Ectodermal cell (in vitro differentiated cells): ENCODE measurements around the gene MAGEF1.

Source experiments
- H3K27ac ChIP-seq: 2 replicates; pipeline ENCODE4 v1.7.0; 2013; ENCODE audit warnings: mild to moderate bottlenecking, low read depth, low read length; ENCODE audit not compliant: insufficient read depth, poor library complexity, severe bottlenecking
- H3K27me3 ChIP-seq: 2 replicates; pipeline ENCODE4 v1.7.0; 2013; ENCODE audit warnings: mild to moderate bottlenecking, low read length; ENCODE audit not compliant: insufficient read depth, control insufficient read depth, poor library complexity, severe bottlenecking
- H3K36me3 ChIP-seq: one replicate; pipeline ENCODE4 v1.7.0; 2013; ENCODE audit warnings: low read length; ENCODE audit not compliant: control insufficient read depth, insufficient read depth
- H3K4me1 ChIP-seq: one replicate; pipeline ENCODE4 v1.7.0; 2013; ENCODE audit warnings: low read length; ENCODE audit not compliant: control insufficient read depth, insufficient read depth
- H3K4me3 ChIP-seq: 2 replicates; pipeline ENCODE4 v1.7.0; 2013; ENCODE audit warnings: low read depth, low read length, control low read depth; ENCODE audit not compliant: insufficient read depth
- H3K9me3 ChIP-seq: 2 replicates; pipeline ENCODE4 v1.7.0; 2013; ENCODE audit warnings: mild to moderate bottlenecking, low read length, moderate library complexity; ENCODE audit not compliant: control insufficient read depth
- WGBS, 2 experiments: methylation state at CpG; one replicate each; pipeline ENCODE4 v1.1.7; 2013; ENCODE audit warnings: missing lambda C conversion rate in 2 of 2; 5-methylcytosine and 5-hydroxymethylcytosine counted together

The MAGEF1 gene

GRCh38 chr3:184688882-184689271 lies 23.0 kb downstream of the MAGEF1 start:
- H3K27me3 ChIP-seq: no peaks in the 10 kb centered on the region
- H3K9me3 ChIP-seq: no peaks in the 10 kb centered on the region
- peaks cover 28% of the 10 kb centered on the region for H3K4me1 ChIP-seq
- no peaks in the 10 kb centered on the region for H3K36me3 ChIP-seq
- H3K27ac ChIP-seq: no peak overlapping the region
- no peak overlapping the region for H3K4me3 ChIP-seq
- 80 to 81% methylated on average over 7 of the region's 7 CpGs for WGBS, 2 experiments

DNA sequence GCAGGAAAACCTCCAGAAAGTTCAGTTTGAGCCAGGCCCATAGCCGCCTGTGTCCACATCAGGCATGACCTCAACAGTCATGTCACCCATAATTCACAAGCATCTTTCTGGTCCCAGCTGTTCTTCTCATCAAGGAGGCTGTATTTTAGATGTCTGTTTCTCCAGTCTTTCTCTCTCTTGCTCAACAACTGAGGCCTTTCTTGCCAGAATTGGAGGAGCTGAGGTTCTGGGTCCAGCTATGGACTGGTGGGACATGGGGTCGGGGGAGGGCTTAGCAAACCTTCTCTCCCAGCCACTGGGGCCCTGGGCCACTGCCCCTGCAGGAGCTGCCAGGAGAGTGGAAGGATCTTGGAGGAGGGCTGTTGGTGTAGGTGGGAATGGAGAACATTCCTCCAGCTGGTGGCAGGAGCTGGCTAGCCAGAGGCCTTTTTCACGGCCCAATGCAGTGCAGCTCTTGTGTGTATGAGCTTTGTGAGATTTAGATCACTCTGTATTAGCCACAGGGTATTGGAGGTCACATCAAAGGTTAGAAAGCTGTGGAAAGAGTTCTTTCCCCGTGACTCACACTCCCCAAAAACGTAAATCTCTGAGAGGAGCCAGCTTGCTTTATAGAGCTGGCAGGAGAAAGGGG lies 23.5 kb downstream of the MAGEF1 start:
- peaks cover 27% of the 10 kb centered on the region for H3K4me1 ChIP-seq
- no peaks in the 10 kb centered on the region for H3K9me3 ChIP-seq
- WGBS, 2 experiments: 85 to 94% methylated on average over 5 of the region's 5 CpGs
- no peaks in the 10 kb centered on the region for H3K27me3 ChIP-seq
- no peak overlapping the region for H3K4me3 ChIP-seq
- no peak overlapping the region for H3K27ac ChIP-seq
- H3K36me3 ChIP-seq: no peaks in the 10 kb centered on the region

DNA sequence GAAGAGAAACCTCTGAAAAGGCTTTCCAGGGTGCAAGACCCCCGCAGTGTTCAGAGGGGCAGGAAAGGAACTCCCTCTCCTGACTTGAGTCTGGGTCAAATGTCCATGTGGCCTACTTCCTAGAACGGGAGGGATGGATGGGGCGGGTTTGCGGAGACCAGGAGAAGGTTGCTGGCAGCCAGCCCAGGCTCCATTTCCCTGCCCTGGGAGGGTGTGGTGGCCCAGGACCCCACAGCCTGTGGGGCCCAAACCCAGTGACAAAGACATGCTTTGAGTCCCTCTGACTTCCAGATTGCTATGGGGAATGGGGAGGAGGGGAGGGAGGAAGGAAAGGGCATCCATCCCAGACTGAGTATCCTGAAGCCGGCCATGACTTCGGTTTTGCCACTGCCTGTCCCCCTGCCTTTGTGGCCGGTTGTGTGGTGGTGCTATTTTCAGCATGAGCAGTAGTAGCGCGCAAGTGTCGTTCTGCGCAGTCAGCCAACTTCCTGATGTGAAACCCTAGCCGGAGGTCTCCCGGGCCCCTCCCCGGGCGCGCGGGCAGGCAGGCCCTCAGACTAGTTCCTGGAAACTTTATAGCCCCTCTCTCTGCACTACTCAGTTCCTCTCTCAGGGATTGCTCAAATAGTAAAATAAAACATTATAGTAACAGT lies 24.4 kb downstream of the MAGEF1 start:
- no peaks in the 10 kb centered on the region for H3K36me3 ChIP-seq
- no peak overlapping the region for H3K4me3 ChIP-seq
- no peaks in the 10 kb centered on the region for H3K27me3 ChIP-seq
- WGBS, 2 experiments: 93 to 94% methylated on average over 17 of the region's 17 CpGs
- no peaks in the 10 kb centered on the region for H3K9me3 ChIP-seq
- peaks cover 27% of the 10 kb centered on the region for H3K4me1 ChIP-seq
- H3K27ac ChIP-seq: no peak overlapping the region

DNA sequence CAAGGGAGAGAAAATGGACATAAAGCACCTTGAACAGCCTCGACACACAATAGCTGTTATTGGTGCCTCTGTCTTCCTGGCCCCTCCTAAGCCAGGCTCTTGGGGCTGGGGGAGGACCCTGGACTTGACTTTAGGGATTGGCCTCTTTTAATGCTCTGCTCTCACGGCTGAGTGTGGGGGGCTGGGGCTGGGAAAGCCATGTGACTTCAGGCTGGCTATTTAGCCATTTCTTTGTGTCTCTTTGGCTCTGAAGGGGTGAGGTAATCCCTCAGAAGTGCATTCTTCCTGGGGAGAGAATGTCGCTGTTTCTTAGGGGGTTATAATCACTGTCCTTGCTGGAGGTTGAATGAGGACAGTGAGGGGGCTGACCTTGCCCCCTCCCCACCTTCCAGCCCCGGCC lies 26.2 kb downstream of the MAGEF1 start:
- Histone ChIP-seq H3K4me1 (peaks cover 18% of the 10 kb centered on the region), H3K27ac (peak overlapping the region; percentile 8), H3K4me3 (no peak overlapping the region), H3K27me3 (no peaks in the 10 kb centered on the region), H3K36me3 (no peaks in the 10 kb centered on the region), H3K9me3 (no peaks in the 10 kb centered on the region)
- WGBS, 2 experiments: 14% methylated on average over 4 of the region's 4 CpGs

GRCh38 chr3:184685055-184685454 lies 26.8 kb downstream of the MAGEF1 start:
- Histone ChIP-seq H3K27ac (no peak overlapping the region), H3K27me3 (no peaks in the 10 kb centered on the region), H3K36me3 (no peaks in the 10 kb centered on the region), H3K9me3 (no peaks in the 10 kb centered on the region), H3K4me1 (peaks cover 18% of the 10 kb centered on the region), H3K4me3 (no peak overlapping the region)
- WGBS, 2 experiments: 84 to 89% methylated on average over 4 of the region's 4 CpGs

- no peaks in the 10 kb centered on the region for H3K27me3 ChIP-seq
- H3K4me3 ChIP-seq: no peak overlapping the region
- 94 to 96% methylated on average over 12 of the region's 12 CpGs for WGBS, 2 experiments
- no peaks in the 10 kb centered on the region for H3K9me3 ChIP-seq
- H3K4me1 ChIP-seq: peaks cover 23% of the 10 kb centered on the region
- H3K36me3 ChIP-seq: no peaks in the 10 kb centered on the region
- H3K27ac ChIP-seq: no peak overlapping the region
Observed at GRCh38 chr3:184683900-184684560, 27.8 kb downstream of the MAGEF1 start.

- no peaks in the 10 kb centered on the region for H3K36me3 ChIP-seq
- no peaks in the 10 kb centered on the region for H3K27me3 ChIP-seq
- H3K4me3 ChIP-seq: no peak overlapping the region
- H3K27ac ChIP-seq: no peak overlapping the region
- H3K9me3 ChIP-seq: no peaks in the 10 kb centered on the region
- H3K4me1 ChIP-seq: peaks cover 29% of the 10 kb centered on the region
- 93% methylated on average over 5 of the region's 5 CpGs for WGBS, 2 experiments
Observed at GRCh38 chr3:184683234-184683633, 28.6 kb downstream of the MAGEF1 start.

- WGBS, 2 experiments: 93% methylated on average over 11 of the region's 11 CpGs
- H3K4me3 ChIP-seq: no peak overlapping the region
- no peak overlapping the region for H3K27ac ChIP-seq
- no peaks in the 10 kb centered on the region for H3K27me3 ChIP-seq
- H3K9me3 ChIP-seq: no peaks in the 10 kb centered on the region
- peaks cover 33% of the 10 kb centered on the region for H3K4me1 ChIP-seq
- no peaks in the 10 kb centered on the region for H3K36me3 ChIP-seq
Observed at GRCh38 chr3:184682671-184683070, 29.2 kb downstream of the MAGEF1 start.

DNA sequence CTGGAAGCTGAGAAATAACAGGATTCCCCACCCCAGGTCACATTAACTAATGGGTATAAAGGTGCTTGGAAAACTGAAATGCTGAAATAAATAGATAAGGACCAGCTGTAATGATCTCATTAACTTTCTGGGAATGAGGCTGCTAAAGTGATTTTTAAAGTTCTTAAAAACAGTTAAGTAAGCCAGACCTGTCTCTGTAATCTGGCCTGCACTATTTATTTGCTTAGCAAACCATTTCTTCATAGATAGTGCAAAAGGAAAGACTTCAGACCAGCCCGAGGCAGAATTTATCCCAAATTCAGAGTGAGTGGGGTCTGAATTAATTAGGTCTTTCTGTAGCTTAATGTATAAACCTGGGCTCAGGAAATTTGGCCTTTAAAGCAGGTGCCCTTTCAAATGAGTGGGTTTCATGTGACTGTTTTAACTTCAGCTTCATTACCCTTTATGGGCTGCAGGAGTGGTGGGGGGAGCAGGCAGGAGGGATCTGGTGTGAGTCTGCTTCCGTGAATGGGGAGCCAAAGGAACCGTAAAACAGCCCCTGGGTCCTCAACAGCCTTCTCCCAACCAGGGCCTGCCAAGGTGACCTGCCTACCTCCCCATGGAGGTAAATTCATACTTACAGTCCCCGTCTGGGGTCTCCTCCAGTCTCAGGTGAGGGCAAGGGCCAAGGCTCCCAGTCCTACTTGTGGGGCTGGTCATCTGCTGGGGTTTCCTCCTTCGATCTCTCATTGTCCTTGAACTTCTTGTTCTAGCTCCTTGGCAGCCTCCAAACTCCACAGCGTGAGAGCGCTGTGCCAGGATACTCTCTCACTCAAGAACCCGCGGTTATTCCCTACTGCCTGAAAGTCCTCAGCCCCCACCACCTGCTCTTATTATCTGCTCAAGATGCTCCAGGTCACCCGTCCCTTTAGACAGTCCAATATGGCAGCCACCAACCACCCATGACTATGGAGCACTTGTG lies 31.2 kb downstream of the MAGEF1 start:
- Histone ChIP-seq H3K36me3 (no peaks in the 10 kb centered on the region), H3K27me3 (no peaks in the 10 kb centered on the region), H3K9me3 (no peaks in the 10 kb centered on the region), H3K27ac (no peak overlapping the region), H3K4me1 (peaks cover 25% of the 10 kb centered on the region), H3K4me3 (no peak overlapping the region)
- WGBS, 2 experiments: 92 to 93% methylated on average over 10 of the region's 10 CpGs
